Measurements from ENCODE around the gene FABP1. TPM values are rescaled to one million over a fixed set of nuclear protein-coding genes. Genes with fewer than 3 reads are reported as not detected.

The FABP1 gene
- total and polyA plus RNA-seq, 7 donors, result 0.52 to 4.5 (median 0.89) TPM; not detected in 2

GRCh38 chr2:88108796-88109195, 19.1 kb downstream of the FABP1 start:
- intact Hi-C loops (cut with DNase I), result loop anchor here in 1 of 2 donors (5.0 kb wide), 1 partner anchor 54 kb away; no protein-coding TSS in a partner anchor
- DNase-seq (no peak), ATAC-seq (peak; percentile 71 to 84 (median 81))
- no peaks in the 10 kb centered on the region for H3K4me1 ChIP-seq
- peak overlapping the region; percentile 38 for H3K27ac ChIP-seq
- 34 to 50% (median 41%) methylated on average over 4 of the region's 4 CpGs for WGBS, 3 donors
- peaks cover 0 to 99% of the 10 kb centered on the region in 2 donors for H3K36me3 ChIP-seq (ENCODE audit: insufficient read depth in 1 of 2, low read depth in 1 of 2)
- H3K9me3 ChIP-seq, result no peaks in the 10 kb centered on the region
- H3K4me3 ChIP-seq, result no peak overlapping the region
- no peaks in the 10 kb centered on the region for H3K27me3 ChIP-seq (ENCODE audit: insufficient read depth in 3 of 3, low read length in 2 of 3)
- TF ChIP-seq CTCF (IDR thresholded peaks at IDR 0.05), result no peak

GRCh38 chr2:88100489-88100858, 27.4 kb downstream of the FABP1 start:
- intact Hi-C loops (cut with DNase I), result loop anchor here in 1 of 2 donors (5.0 kb wide), 1 partner anchor 38 kb away; no protein-coding TSS in a partner anchor
- Histone ChIP-seq H3K27ac (peak overlapping the region; percentile 80), H3K36me3 (ENCODE audit: insufficient read depth in 1 of 2, low read depth in 1 of 2) (peaks cover 2 to 70% of the 10 kb centered on the region in 2 donors), H3K4me1 (peaks cover 11% of the 10 kb centered on the region), H3K27me3 (ENCODE audit: insufficient read depth in 3 of 3, low read length in 2 of 3) (no peaks in the 10 kb centered on the region), H3K9me3 (no peaks in the 10 kb centered on the region), H3K4me3 (peak overlapping the region; percentile 11)
- ATAC-seq (peak; percentile 83 to 88 (median 86)), DNase-seq (peak; percentile 28 to 82)
- 28 to 38% (median 35%) methylated on average over 3 of the region's 3 CpGs for WGBS, 3 donors
- TF ChIP-seq CTCF (IDR thresholded peaks at IDR 0.05), result no peak

GRCh38 chr2:88099798-88100488, 27.9 kb downstream of the FABP1 start:
- Histone ChIP-seq H3K9me3 (no peaks in the 10 kb centered on the region), H3K27me3 (ENCODE audit: insufficient read depth in 3 of 3, low read length in 2 of 3) (no peaks in the 10 kb centered on the region), H3K27ac (peak overlapping the region; percentile 80), H3K4me1 (peaks cover 11% of the 10 kb centered on the region), H3K4me3 (peak overlapping the region; percentile 11), H3K36me3 (ENCODE audit: insufficient read depth in 1 of 2, low read depth in 1 of 2) (peaks cover 2 to 70% of the 10 kb centered on the region in 2 donors)
- ATAC-seq, result peak; percentile 80 to 84 (median 82)
- no peak for TF ChIP-seq CTCF (IDR thresholded peaks at IDR 0.05)
- WGBS, 3 donors, result 20 to 30% (median 23%) methylated on average over 5 of the region's 5 CpGs
- intact Hi-C loops (cut with DNase I), result loop anchor here (5.0 kb wide), 2 partner anchors 38 to 43 kb away; partner anchors contain the start of gene KRCC1 (in 1 of the 2)
- DNase-seq, result peak in 1 of 2 donors; percentile 75

GRCh38 chr2:88098558-88098900, 29.3 kb downstream of the FABP1 start:
- H3K27me3 ChIP-seq (ENCODE audit: insufficient read depth in 3 of 3, low read length in 2 of 3), result no peaks in the 10 kb centered on the region
- ATAC-seq, result no peak
- no peak for DNase-seq
- H3K4me3 ChIP-seq, result no peak overlapping the region
- no peak for TF ChIP-seq CTCF (IDR thresholded peaks at IDR 0.05)
- H3K36me3 ChIP-seq (ENCODE audit: insufficient read depth in 1 of 2, low read depth in 1 of 2), result peaks cover 2 to 69% of the 10 kb centered on the region in 2 donors
- intact Hi-C loops (cut with DNase I), result loop anchor here in 1 of 2 donors (5.0 kb wide), 1 partner anchor 41 kb away; the partner anchor contains the start of gene KRCC1
- H3K27ac ChIP-seq, result peak overlapping the region; percentile 80
- H3K4me1 ChIP-seq, result peaks cover 11% of the 10 kb centered on the region
- H3K9me3 ChIP-seq, result no peaks in the 10 kb centered on the region
